Mesodermal cell (in vitro differentiated cells): ENCODE results near the gene ZC4H2. TPM values are rescaled to one million over a fixed set of nuclear protein-coding genes. Genes with fewer than 3 reads are reported as not detected.
"Not testable (repeated sequence)": the region's sequence is repeated elsewhere in the genome, so short reads cannot be mapped to it uniquely, and the experiment has no call there.

Source experiments
- H3K27ac ChIP-seq: 2 replicates; pipeline ENCODE4 v1.7.0; 2013; ENCODE audit warnings: mild to moderate bottlenecking, low read depth, low read length, moderate library complexity; ENCODE audit not compliant: severe bottlenecking
- H3K36me3 ChIP-seq: 2 replicates; pipeline ENCODE4 v1.7.1; 2013; ENCODE audit warnings: mild to moderate bottlenecking, low read length, moderate library complexity; ENCODE audit not compliant: control insufficient read depth, insufficient read depth
- H3K4me1 ChIP-seq: one replicate; pipeline ENCODE4 v1.7.1; 2013; ENCODE audit warnings: mild to moderate bottlenecking, low read length; ENCODE audit not compliant: insufficient read depth, control insufficient read depth, poor library complexity, severe bottlenecking
- H3K4me3 ChIP-seq: 2 replicates; pipeline ENCODE4 v1.7.0; 2013; ENCODE audit warnings: low read length, control low read depth, mild to moderate bottlenecking; ENCODE audit not compliant: insufficient read depth, poor library complexity, severe bottlenecking; ENCODE audit errors: extremely low read depth
- H3K9me3 ChIP-seq: 2 replicates; pipeline ENCODE4 v1.7.1; 2013; ENCODE audit warnings: mild to moderate bottlenecking, low read length, moderate library complexity; ENCODE audit not compliant: control insufficient read depth
- WGBS, 2 experiments: methylation state at CpG; one replicate each; pipeline ENCODE4 v1.1.5; 2013; ENCODE audit warnings: missing lambda C conversion rate in 2 of 2; ENCODE audit not compliant: insufficient coverage in 2 of 2; 5-methylcytosine and 5-hydroxymethylcytosine counted together
- polyA plus RNA-seq, 2 experiments: library from polyadenylated mRNA; stranded (reverse); fragments of 50-300 nt; gene quantifications; one replicate each; pipeline ENCODE4 v1.2.3, GENCODE V29; 2013

The ZC4H2 gene
- polyA plus RNA-seq (2013, experiment 1 of 2) = 26.1 TPM
- polyA plus RNA-seq (2013, experiment 2 of 2) = 23.8 TPM

- peaks cover 4% of the 10 kb centered on the region for H3K36me3 ChIP-seq
- peak within 1 kb of the TSS; percentile 57 for H3K4me3 ChIP-seq
- WGBS, 2 experiments = 0% methylated on average over 1 of the region's 17 CpGs
- no peaks in the 10 kb centered on the region for H3K9me3 ChIP-seq
- no peaks in the 10 kb centered on the region for H3K4me1 ChIP-seq
- H3K27ac ChIP-seq = peak within 1 kb of the TSS; percentile 45
Observed at GRCh38 chrX:64975989-64976672, at the start of gene ZC4H2. ZC4H2 (minus strand) TSS chrX:64976450; CDS start chrX:64976377, 73 bp downstream.

- H3K4me1 ChIP-seq = no peaks in the 10 kb centered on the region
- H3K27ac ChIP-seq = no peak overlapping the region
- H3K9me3 ChIP-seq = no peaks in the 10 kb centered on the region
- H3K4me3 ChIP-seq = no peak overlapping the region
- no CpG with 5 or more reads among the region's 1 CpG for WGBS, 2 experiments
- H3K36me3 ChIP-seq = no peaks in the 10 kb centered on the region
Observed at GRCh38 chrX:65017451-65017850, 41.2 kb upstream of the ZC4H2 start.

- Histone ChIP-seq H3K9me3 (no peaks in the 10 kb centered on the region), H3K27ac (no peak overlapping the region), H3K4me1 (no peaks in the 10 kb centered on the region), H3K36me3 (no peaks in the 10 kb centered on the region), H3K4me3 (no peak overlapping the region)
Observed at GRCh38 chrX:65014230-65014629, 38.0 kb upstream of the ZC4H2 start.

GRCh38 chrX:65009459-65009858 lies 33.2 kb upstream of the ZC4H2 start:
- no peaks in the 10 kb centered on the region for H3K9me3 ChIP-seq
- H3K27ac ChIP-seq = no peak overlapping the region
- H3K36me3 ChIP-seq = no peaks in the 10 kb centered on the region
- no peak overlapping the region for H3K4me3 ChIP-seq
- no peaks in the 10 kb centered on the region for H3K4me1 ChIP-seq

GRCh38 chrX:65002208-65002607 lies 26.0 kb upstream of the ZC4H2 start:
- H3K4me1 ChIP-seq, H3K36me3 ChIP-seq, H3K27ac ChIP-seq, H3K9me3 ChIP-seq, H3K4me3 ChIP-seq: not testable (repeated sequence)
- WGBS, 2 experiments = no CpG with 5 or more reads among the region's 26 CpGs

- no peaks in the 10 kb centered on the region for H3K4me1 ChIP-seq
- no peak overlapping the region for H3K4me3 ChIP-seq
- H3K36me3 ChIP-seq = no peaks in the 10 kb centered on the region
- H3K27ac ChIP-seq = no peak overlapping the region
- no peaks in the 10 kb centered on the region for H3K9me3 ChIP-seq
- no CpG with 5 or more reads among the region's 1 CpG for WGBS, 2 experiments
Observed at GRCh38 chrX:64996805-64997204, 20.6 kb upstream of the ZC4H2 start.

GRCh38 chrX:64994131-64994798 lies 18.0 kb upstream of the ZC4H2 start:
- no CpG with 5 or more reads among the region's 2 CpGs for WGBS, 2 experiments
- H3K36me3 ChIP-seq = no peaks in the 10 kb centered on the region
- H3K4me3 ChIP-seq = no peak overlapping the region
- H3K27ac ChIP-seq = no peak overlapping the region
- H3K9me3 ChIP-seq = no peaks in the 10 kb centered on the region
- no peaks in the 10 kb centered on the region for H3K4me1 ChIP-seq

- Histone ChIP-seq H3K9me3 (no peaks in the 10 kb centered on the region), H3K36me3 (no peaks in the 10 kb centered on the region), H3K4me1 (no peaks in the 10 kb centered on the region), H3K4me3 (no peak overlapping the region), H3K27ac (no peak overlapping the region)
- 86 to 90% methylated on average over 1 to 2 of the region's 3 CpGs for WGBS, 2 experiments
Observed at GRCh38 chrX:64977830-64978229, 1.6 kb upstream of the ZC4H2 start.

GRCh38 chrX:64977051-64977450 lies 801 bp upstream of the ZC4H2 start:
- Histone ChIP-seq H3K9me3 (no peaks in the 10 kb centered on the region), H3K4me3 (peak overlapping the region; percentile 57), H3K27ac (no peak overlapping the region), H3K36me3 (peaks cover 2% of the 10 kb centered on the region), H3K4me1 (no peaks in the 10 kb centered on the region)
- no CpG with 5 or more reads among the region's 2 CpGs for WGBS, 2 experiments

- Histone ChIP-seq H3K36me3 (peaks cover 4% of the 10 kb centered on the region), H3K4me1 (no peaks in the 10 kb centered on the region), H3K4me3 (peak overlapping the region; percentile 57), H3K27ac (no peak overlapping the region), H3K9me3 (no peaks in the 10 kb centered on the region)
- 8% methylated on average over 2 of the region's 11 CpGs; no CpG with 5 or more reads in 1 of the 2 experiments for WGBS, 2 experiments
Observed at GRCh38 chrX:64976673-64977040, 407 bp upstream of the ZC4H2 start.

- no peaks in the 10 kb centered on the region for H3K9me3 ChIP-seq
- WGBS, 2 experiments = 2% methylated on average over 11 of the region's 24 CpGs; no CpG with 5 or more reads in 1 of the 2 experiments
- H3K4me1 ChIP-seq = no peaks in the 10 kb centered on the region
- H3K4me3 ChIP-seq = peak overlapping the region; percentile 57
- H3K36me3 ChIP-seq = peaks cover 4% of the 10 kb centered on the region
- H3K27ac ChIP-seq = peak overlapping the region; percentile 45
Observed at GRCh38 chrX:64975491-64975890, 759 bp downstream of the ZC4H2 start.
